GM19238 (cell line): Measurements from ENCODE around the gene GPRIN2.

Experiments
- DNase-seq: peaks from one replicate; pipeline ENCODE4 v3.0.0; 2011; ENCODE audit warnings: low spot score; ENCODE audit not compliant: insufficient read length

GPRIN2 gene

GRCh38 chr10:46549171-46550075, 7.0 kb downstream of the GPRIN2 start:
- no peak for DNase-seq

GRCh38 chr10:46548498-46549090, 7.9 kb downstream of the GPRIN2 start:
- DNase-seq: no peak

GRCh38 chr10:46547541-46548497, 8.6 kb downstream of the GPRIN2 start:
- DNase-seq: no peak

- DNase-seq: no peak
These were observed 9.6 kb downstream of the GPRIN2 start for GRCh38 chr10:46546591-46547540.

- DNase-seq: no peak
These were observed 10.4 kb downstream of the GPRIN2 start for GRCh38 chr10:46545861-46546590.

GRCh38 chr10:46544989-46545791, 11.3 kb downstream of the GPRIN2 start:
- DNase-seq: no peak

- no peak for DNase-seq
These were observed 12.7 kb downstream of the GPRIN2 start for GRCh38 chr10:46543466-46544377.

- DNase-seq: no peak
These were observed 13.6 kb downstream of the GPRIN2 start for GRCh38 chr10:46542567-46543465.

GRCh38 chr10:46541735-46542566, 14.5 kb downstream of the GPRIN2 start:
- DNase-seq: no peak

- no peak for DNase-seq
These were observed 15.3 kb downstream of the GPRIN2 start for GRCh38 chr10:46541017-46541661.

- DNase-seq: no peak
These were observed 15.9 kb downstream of the GPRIN2 start for GRCh38 chr10:46540412-46541016.

- DNase-seq: no peak
These were observed 16.7 kb downstream of the GPRIN2 start for GRCh38 chr10:46539596-46540411.

- no peak for DNase-seq
These were observed 17.6 kb downstream of the GPRIN2 start for GRCh38 chr10:46538717-46539426.

- DNase-seq: no peak
These were observed 18.3 kb downstream of the GPRIN2 start for GRCh38 chr10:46538155-46538554.
